ENCODE measurements around the gene GPATCH4.

DNA sequence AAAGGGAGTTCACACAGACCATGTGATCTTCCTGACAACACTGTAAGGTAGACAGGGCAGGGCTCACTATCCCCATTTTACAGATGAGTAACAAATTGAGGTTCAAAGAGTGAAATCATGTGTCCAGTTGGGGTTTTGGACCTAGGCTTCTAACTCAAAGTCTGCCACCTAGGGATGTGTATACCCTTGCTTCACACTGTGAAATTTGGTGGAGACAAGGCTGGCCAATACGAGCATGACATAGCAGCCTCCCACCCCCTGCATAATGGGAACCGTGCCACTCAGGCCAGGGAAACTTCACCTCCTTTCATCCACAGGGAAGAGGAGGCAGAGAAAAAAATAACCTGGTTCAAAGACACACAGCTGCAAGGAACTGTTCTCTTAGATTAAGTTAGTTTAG is 35.8 kb downstream of the GPATCH4 start:
- TF ChIP-seq CTCF (IDR thresholded peaks at IDR 0.05; ENCODE audit: low read depth, low read length, missing input control) (no peak), HNF4A (conservative IDR thresholded peaks at IDR 0.05) (no peak)

All from liver (tissue), 3 donors.